ENCODE measurements around the gene GID8. TPM values are rescaled to one million over a fixed set of nuclear protein-coding genes. Genes with fewer than 3 reads are reported as not detected.

GID8 gene
- total and polyA plus RNA-seq, 9 of the 15 experiments (the other 6 are each of a cell fraction or from before 2014, with no cell fraction given) = 7.5 to 31.6 (median 22.2) TPM

- TF ChIP-seq, protein P1, sequence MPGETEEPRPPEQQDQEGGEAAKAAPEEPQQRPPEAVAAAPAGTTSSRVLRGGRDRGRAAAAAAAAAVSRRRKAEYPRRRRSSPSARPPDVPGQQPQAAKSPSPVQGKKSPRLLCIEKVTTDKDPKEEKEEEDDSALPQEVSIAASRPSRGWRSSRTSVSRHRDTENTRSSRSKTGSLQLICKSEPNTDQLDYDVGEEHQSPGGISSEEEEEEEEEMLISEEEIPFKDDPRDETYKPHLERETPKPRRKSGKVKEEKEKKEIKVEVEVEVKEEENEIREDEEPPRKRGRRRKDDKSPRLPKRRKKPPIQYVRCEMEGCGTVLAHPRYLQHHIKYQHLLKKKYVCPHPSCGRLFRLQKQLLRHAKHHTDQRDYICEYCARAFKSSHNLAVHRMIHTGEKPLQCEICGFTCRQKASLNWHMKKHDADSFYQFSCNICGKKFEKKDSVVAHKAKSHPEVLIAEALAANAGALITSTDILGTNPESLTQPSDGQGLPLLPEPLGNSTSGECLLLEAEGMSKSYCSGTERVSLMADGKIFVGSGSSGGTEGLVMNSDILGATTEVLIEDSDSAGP (CRISPR knock-in tag; IDR thresholded peaks at IDR 0.05) = no peak
- TF ChIP-seq HDAC1 (IDR thresholded peaks at IDR 0.05) (peak in 1 of 2 experiments; percentile 83; a peak in 2 of 4 replicates), XRCC5 (IDR thresholded peaks at IDR 0.05; ENCODE audit: low read depth, low read length) (no peak), ZZZ3 (IDR thresholded peaks at IDR 0.05) (no peak), L3MBTL2 (IDR thresholded peaks at IDR 0.05) (peak; percentile 97), ZNF224 (CRISPR knock-in tag; IDR thresholded peaks at IDR 0.05) (no peak), POLR2B (IDR thresholded peaks at IDR 0.05; ENCODE audit: low read depth, partially characterized antibody) (peak; percentile 87), RBFOX2 (IDR thresholded peaks at IDR 0.05; ENCODE audit: low read depth, low read length) (peak; percentile 99), ZNF431 (CRISPR knock-in tag; IDR thresholded peaks at IDR 0.05) (no peak), ADNP (tag; IDR thresholded peaks at IDR 0.05) (no peak), MTA3 (IDR thresholded peaks at IDR 0.05; ENCODE audit: borderline replicate concordance) (peak; percentile 98), SMAD1 (IDR thresholded peaks at IDR 0.05; ENCODE audit: low read depth, low read length, partially characterized antibody) (peak; percentile 28), PYGO2 (tag; IDR thresholded peaks at IDR 0.05) (no peak), HIVEP1 (CRISPR knock-in tag; IDR thresholded peaks at IDR 0.05) (no peak), ZBTB5 (IDR thresholded peaks at IDR 0.05) (no peak), TGIF2 (CRISPR knock-in tag; IDR thresholded peaks at IDR 0.05) (no peak), ZSCAN29 (IDR thresholded peaks at IDR 0.05) (peak; percentile 92), ERF (CRISPR knock-in tag; IDR thresholded peaks at IDR 0.05) (peak; percentile 36; the same call in 1 of the 2 replicates)
- TF ChIP-seq, protein P2, sequence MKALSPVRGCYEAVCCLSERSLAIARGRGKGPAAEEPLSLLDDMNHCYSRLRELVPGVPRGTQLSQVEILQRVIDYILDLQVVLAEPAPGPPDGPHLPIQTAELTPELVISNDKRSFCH (CRISPR knock-in tag; IDR thresholded peaks at IDR 0.05) = no peak
- TF ChIP-seq, protein P2 (tag; IDR thresholded peaks at IDR 0.05) = peak; percentile 36; the same call in 1 of the 2 replicates
- TF ChIP-seq, protein P3, sequence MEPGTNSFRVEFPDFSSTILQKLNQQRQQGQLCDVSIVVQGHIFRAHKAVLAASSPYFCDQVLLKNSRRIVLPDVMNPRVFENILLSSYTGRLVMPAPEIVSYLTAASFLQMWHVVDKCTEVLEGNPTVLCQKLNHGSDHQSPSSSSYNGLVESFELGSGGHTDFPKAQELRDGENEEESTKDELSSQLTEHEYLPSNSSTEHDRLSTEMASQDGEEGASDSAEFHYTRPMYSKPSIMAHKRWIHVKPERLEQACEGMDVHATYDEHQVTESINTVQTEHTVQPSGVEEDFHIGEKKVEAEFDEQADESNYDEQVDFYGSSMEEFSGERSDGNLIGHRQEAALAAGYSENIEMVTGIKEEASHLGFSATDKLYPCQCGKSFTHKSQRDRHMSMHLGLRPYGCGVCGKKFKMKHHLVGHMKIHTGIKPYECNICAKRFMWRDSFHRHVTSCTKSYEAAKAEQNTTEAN (CRISPR knock-in tag; IDR thresholded peaks at IDR 0.05) = no peak
- TF ChIP-seq, protein P4, sequence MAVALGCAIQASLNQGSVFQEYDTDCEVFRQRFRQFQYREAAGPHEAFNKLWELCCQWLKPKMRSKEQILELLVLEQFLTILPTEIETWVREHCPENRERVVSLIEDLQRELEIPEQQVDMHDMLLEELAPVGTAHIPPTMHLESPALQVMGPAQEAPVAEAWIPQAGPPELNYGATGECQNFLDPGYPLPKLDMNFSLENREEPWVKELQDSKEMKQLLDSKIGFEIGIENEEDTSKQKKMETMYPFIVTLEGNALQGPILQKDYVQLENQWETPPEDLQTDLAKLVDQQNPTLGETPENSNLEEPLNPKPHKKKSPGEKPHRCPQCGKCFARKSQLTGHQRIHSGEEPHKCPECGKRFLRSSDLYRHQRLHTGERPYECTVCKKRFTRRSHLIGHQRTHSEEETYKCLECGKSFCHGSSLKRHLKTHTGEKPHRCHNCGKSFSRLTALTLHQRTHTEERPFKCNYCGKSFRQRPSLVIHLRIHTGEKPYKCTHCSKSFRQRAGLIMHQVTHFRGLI (CRISPR knock-in tag; IDR thresholded peaks at IDR 0.05) = no peak
Observed at GRCh38 chr20:62937268-62938104, 461 bp upstream of the GID8 start (continued).
